ENCODE data around the gene ENTPD6.

DNA sequence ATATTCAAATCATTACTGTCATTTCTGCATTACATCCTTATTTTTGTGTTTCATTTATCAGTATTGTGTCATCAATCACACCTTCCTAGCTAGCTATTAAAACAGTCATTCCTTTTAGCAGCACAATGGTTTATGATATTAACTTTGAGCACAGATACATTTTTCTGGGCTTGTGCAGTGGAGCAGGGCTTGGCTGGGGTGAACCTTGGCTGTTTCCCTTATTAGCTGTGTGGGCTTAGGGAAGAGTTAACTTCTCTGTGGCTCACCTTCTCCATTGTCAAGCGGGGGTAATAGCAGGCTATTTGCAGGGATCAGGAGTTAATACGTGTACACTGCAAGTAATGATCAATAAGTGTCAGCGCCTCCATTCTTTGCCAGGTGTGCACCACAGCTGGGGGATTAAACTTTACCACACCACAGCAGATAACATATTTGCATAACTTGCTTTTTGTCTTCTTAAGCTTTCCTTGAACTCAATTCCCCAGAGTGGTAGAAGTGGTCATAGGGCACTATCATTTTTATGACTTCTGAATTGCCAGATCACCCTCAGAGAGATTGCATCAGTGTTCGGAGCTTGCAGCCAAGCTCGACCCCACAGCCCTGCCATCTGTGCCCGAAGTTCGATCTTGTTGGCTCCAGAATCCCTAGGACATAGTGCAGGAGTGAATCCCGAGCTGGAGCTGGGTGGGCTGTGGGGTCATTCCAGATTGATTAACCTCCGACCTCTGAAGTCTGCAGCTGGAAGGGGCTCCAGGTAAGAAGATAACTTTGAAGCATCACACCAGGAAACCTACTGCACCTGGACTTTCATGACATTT, 50.9 kb downstream of the ENTPD6 start:
- TF ChIP-seq, protein P1, sequence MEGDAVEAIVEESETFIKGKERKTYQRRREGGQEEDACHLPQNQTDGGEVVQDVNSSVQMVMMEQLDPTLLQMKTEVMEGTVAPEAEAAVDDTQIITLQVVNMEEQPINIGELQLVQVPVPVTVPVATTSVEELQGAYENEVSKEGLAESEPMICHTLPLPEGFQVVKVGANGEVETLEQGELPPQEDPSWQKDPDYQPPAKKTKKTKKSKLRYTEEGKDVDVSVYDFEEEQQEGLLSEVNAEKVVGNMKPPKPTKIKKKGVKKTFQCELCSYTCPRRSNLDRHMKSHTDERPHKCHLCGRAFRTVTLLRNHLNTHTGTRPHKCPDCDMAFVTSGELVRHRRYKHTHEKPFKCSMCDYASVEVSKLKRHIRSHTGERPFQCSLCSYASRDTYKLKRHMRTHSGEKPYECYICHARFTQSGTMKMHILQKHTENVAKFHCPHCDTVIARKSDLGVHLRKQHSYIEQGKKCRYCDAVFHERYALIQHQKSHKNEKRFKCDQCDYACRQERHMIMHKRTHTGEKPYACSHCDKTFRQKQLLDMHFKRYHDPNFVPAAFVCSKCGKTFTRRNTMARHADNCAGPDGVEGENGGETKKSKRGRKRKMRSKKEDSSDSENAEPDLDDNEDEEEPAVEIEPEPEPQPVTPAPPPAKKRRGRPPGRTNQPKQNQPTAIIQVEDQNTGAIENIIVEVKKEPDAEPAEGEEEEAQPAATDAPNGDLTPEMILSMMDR (conservative IDR thresholded peaks at IDR 0.05) = no peak
- TF ChIP-seq EZH2 (IDR thresholded peaks at IDR 0.05; ENCODE audit: low read depth) = no peak

Data from PC-9 (cell line).